Amniotic stem cell (primary cell): ENCODE data around the gene POU4F3.
"Not testable (repeated sequence)": the region's sequence is repeated elsewhere in the genome, so short reads cannot be mapped to it uniquely, and the experiment has no call there.

Experiments used
- DNase-seq: peaks from one replicate; lab custom pipeline; 2025; lab: John Stamatoyannopoulos, UW

POU4F3 gene

GRCh38 chr5:146338774-146339714 is at the start of gene POU4F3:
Gene POU4F3, plus strand, starts transcription at chr5:146338839. Its CDS starts 274 bp downstream, at chr5:146339113.
- DNase-seq = no peak

GRCh38 chr5:146290318-146290717 is 48.3 kb upstream of the POU4F3 start:
- DNase-seq = no peak

- DNase-seq = peak; percentile 19
These were observed 47.1 kb upstream of the POU4F3 start for GRCh38 chr5:146291421-146292074.

GRCh38 chr5:146296245-146296644 is 42.4 kb upstream of the POU4F3 start:
- DNase-seq = no peak

GRCh38 chr5:146298920-146299319 is 39.7 kb upstream of the POU4F3 start:
- not testable (repeated sequence) for DNase-seq

- no peak for DNase-seq
These were observed 37.0 kb upstream of the POU4F3 start for GRCh38 chr5:146301626-146302025.

GRCh38 chr5:146302406-146302805 is 36.2 kb upstream of the POU4F3 start:
- no peak for DNase-seq

- DNase-seq = no peak
These were observed 31.8 kb upstream of the POU4F3 start for GRCh38 chr5:146306838-146307237.

GRCh38 chr5:146307796-146308195 is 30.8 kb upstream of the POU4F3 start:
- DNase-seq = no peak

GRCh38 chr5:146310540-146310939 is 28.1 kb upstream of the POU4F3 start:
- no peak for DNase-seq

- DNase-seq = no peak
These were observed 27.4 kb upstream of the POU4F3 start for GRCh38 chr5:146311278-146311677.

- no peak for DNase-seq
These were observed 25.6 kb upstream of the POU4F3 start for GRCh38 chr5:146313027-146313426.

GRCh38 chr5:146321571-146321970 is 17.1 kb upstream of the POU4F3 start:
- no peak for DNase-seq

GRCh38 chr5:146327257-146327870 is 11.3 kb upstream of the POU4F3 start:
- DNase-seq = no peak

GRCh38 chr5:146327989-146328388 is 10.7 kb upstream of the POU4F3 start:
- no peak for DNase-seq

- no peak for DNase-seq
These were observed 8.9 kb upstream of the POU4F3 start for GRCh38 chr5:146329697-146330096.

- DNase-seq = no peak
These were observed 7.2 kb upstream of the POU4F3 start for GRCh38 chr5:146331423-146331822.

- DNase-seq = no peak
These were observed 4.5 kb upstream of the POU4F3 start for GRCh38 chr5:146334074-146334533.

- DNase-seq = no peak
These were observed 2.4 kb upstream of the POU4F3 start for GRCh38 chr5:146336197-146336596.

- no peak for DNase-seq
These were observed 1.3 kb upstream of the POU4F3 start for GRCh38 chr5:146337264-146337904.

GRCh38 chr5:146337928-146338327 is 711 bp upstream of the POU4F3 start:
- no peak for DNase-seq

- DNase-seq = no peak
These were observed 1.1 kb downstream of the POU4F3 start for GRCh38 chr5:146339715-146340259.
